ENCODE data around the gene POLR2L. TPM values are rescaled to one million over a fixed set of nuclear protein-coding genes. Genes with fewer than 3 reads are reported as not detected.

The POLR2L gene
- total and polyA plus RNA-seq, 2 of the 13 experiments (the other 11 are each of a cell fraction or from before 2014, with no cell fraction given) = 104 to 114 TPM

DNA sequence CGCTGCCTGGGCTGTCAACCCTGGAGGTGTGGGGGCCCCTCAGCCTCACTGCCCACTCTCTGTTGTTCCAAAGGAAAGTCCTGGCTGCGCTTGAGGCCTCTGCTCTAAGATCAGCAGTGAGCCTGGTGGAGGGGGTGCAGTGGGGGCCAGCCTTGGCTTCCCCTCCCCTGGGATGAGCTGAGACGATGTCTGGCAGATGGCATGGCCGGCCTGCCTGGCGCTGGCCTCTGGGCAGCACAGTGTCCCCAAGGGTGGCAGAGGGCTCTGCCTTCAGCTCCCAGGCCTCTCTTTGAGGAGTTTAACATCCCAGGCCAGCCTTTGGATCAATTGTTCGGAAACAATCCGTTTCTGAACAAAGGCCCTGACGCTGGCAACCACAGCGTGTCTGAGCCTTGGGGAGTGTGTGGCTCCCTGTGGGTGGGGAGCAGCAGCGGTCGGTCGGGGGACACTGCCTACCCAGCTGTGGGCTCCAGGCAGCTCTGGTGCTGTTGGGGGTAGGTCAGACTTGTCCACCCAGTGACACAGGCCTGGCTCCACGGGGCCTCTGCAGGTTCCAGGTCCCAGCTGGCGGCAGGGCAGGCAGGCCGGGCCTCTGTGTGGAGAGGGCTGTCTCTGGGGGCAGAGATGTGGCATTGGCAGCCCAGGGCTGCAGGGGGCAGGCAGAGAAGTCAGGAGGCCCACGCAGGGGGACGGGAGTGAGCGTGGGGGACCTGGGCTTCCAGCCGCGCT, 12.4 kb upstream of the POLR2L start (continued):
- TF ChIP-seq HCFC1 (IDR thresholded peaks at IDR 0.05; ENCODE audit: low read depth, low read length) (no peak), ZKSCAN1 (IDR thresholded peaks at IDR 0.05; ENCODE audit: low read length) (no peak), PRDM10 (CRISPR knock-in tag; IDR thresholded peaks at IDR 0.05; ENCODE audit: low read depth) (no peak), EP300 (IDR thresholded peaks at IDR 0.05; ENCODE audit: low read depth in 2 of 2, low read length in 2 of 2) (no peak), EP300 (CRISPR knock-in tag; IDR thresholded peaks at IDR 0.05; ENCODE audit: borderline replicate concordance) (no peak), ZNF552 (CRISPR knock-in tag; IDR thresholded peaks at IDR 0.05; ENCODE audit: borderline replicate concordance) (no peak), ZNF20 (CRISPR knock-in tag; IDR thresholded peaks at IDR 0.05) (no peak)

DNA sequence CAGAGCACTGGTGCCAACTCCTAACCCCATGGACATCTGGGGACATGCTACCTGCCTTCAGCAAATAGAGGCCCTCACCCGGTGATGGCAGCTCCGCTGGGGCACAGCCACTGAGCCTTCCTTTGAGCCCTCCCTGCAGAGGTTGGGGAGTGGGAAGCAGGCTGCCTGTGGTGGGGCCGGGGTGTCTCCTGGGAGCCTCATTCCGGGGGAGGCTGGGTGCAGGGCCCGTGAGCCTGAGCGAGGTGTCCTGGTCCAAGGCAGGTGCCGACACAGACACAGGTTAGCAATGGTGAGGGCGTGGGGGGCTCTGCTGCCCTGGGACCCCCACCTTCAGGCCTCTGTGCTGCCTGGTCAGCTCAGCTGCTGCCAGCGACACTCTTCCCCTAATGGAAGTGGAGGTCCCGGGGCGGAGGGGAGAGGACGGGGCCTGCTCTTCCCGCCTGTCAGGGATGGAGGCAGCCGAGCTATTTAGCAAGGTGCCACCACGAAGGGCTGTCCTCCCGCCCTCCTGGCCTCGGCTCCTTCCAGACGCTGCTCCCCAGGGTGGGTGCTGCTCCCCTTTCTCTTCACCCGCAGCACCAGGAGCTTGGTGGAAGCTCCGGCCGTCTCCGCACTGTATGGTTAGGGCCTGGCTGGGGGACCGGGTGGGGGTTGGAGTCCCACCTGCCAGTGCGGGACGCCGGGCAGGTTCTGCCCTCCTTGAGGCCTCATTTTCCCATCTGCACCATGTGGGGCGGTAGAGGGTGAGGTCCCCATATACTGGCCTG, 11.5 kb upstream of the POLR2L start:
- H3K36me3 ChIP-seq (replicated peaks in 1 of 2; ENCODE audit: control insufficient read depth in 1 of 2, insufficient read depth in 2 of 2, low read length in 2 of 2) = no peaks in the 10 kb centered on the region; a peak in 2 of 5 replicates
- H3K9me3 ChIP-seq (ENCODE audit: low read length) = no peaks in the 10 kb centered on the region
- no peak overlapping the region for H3K9ac ChIP-seq (ENCODE audit: insufficient read depth, low read depth, low read length)
- ATAC-seq (no peak), DNase-seq (ENCODE audit: low spot score) (no peak), FAIRE-seq (no peak)
- WGBS (ENCODE audit: low lambda C conversion rate) = 97% methylated on average over 12 of the region's 27 CpGs
- no peaks in the 10 kb centered on the region; the same call in 1 of the 2 replicates for H4K20me1 ChIP-seq (ENCODE audit: insufficient read depth, low read length)
- ChIA-PET CTCF (ENCODE audit: low intra/inter-chr PET ratio, low total read pairs) (no interaction called here), POLR2A (interaction anchor here (1.7 kb wide), 1 partner anchor 28 kb away, joined by 4 read pairs; no protein-coding TSS in a partner anchor)
- no peaks in the 10 kb centered on the region for H3K79me2 ChIP-seq (ENCODE audit: insufficient read depth, low read length)
- H2AFZ ChIP-seq (ENCODE audit: low read length) = no peak overlapping the region
- intact Hi-C loops (cut with micrococcal nuclease; ENCODE audit: unreplicated experiment) = no loop called here
- H3K4me3 ChIP-seq (replicated peaks in 1 of 3; ENCODE audit: insufficient read depth in 1 of 3, low read depth in 2 of 3, low read length in 3 of 3) = no peak overlapping the region
- no peaks in the 10 kb centered on the region for H3K27me3 ChIP-seq (ENCODE audit: control insufficient read depth in 1 of 2, insufficient read depth in 2 of 2, low read length in 2 of 2)
- in situ Hi-C loops (cut with HindIII; ENCODE audit: extremely low pct_ligation_motif_present, low pct_unique_long_range_greater_than_20kb) = no loop called here
- H3K4me2 ChIP-seq (ENCODE audit: low read depth, low read length) = no peak overlapping the region
- no TSS peak for BruUV-seq (replicated peaks)
- H3K4me1 ChIP-seq (ENCODE audit: insufficient read depth, low read length) = no peaks in the 10 kb centered on the region
- H3K27ac ChIP-seq (ENCODE audit: extremely low read length, insufficient read depth, low read length) = no peak overlapping the region
- TF ChIP-seq ZNF639 (CRISPR knock-in tag; conservative IDR thresholded peaks at IDR 0.05) (no peak), SALL2 (CRISPR knock-in tag; IDR thresholded peaks at IDR 0.05) (no peak), MED13 (CRISPR knock-in tag; IDR thresholded peaks at IDR 0.05) (no peak), AGO2 (optimal IDR thresholded peaks at IDR 0.05; ENCODE audit: low read depth, low read length) (no peak)
- TF ChIP-seq, protein P1, sequence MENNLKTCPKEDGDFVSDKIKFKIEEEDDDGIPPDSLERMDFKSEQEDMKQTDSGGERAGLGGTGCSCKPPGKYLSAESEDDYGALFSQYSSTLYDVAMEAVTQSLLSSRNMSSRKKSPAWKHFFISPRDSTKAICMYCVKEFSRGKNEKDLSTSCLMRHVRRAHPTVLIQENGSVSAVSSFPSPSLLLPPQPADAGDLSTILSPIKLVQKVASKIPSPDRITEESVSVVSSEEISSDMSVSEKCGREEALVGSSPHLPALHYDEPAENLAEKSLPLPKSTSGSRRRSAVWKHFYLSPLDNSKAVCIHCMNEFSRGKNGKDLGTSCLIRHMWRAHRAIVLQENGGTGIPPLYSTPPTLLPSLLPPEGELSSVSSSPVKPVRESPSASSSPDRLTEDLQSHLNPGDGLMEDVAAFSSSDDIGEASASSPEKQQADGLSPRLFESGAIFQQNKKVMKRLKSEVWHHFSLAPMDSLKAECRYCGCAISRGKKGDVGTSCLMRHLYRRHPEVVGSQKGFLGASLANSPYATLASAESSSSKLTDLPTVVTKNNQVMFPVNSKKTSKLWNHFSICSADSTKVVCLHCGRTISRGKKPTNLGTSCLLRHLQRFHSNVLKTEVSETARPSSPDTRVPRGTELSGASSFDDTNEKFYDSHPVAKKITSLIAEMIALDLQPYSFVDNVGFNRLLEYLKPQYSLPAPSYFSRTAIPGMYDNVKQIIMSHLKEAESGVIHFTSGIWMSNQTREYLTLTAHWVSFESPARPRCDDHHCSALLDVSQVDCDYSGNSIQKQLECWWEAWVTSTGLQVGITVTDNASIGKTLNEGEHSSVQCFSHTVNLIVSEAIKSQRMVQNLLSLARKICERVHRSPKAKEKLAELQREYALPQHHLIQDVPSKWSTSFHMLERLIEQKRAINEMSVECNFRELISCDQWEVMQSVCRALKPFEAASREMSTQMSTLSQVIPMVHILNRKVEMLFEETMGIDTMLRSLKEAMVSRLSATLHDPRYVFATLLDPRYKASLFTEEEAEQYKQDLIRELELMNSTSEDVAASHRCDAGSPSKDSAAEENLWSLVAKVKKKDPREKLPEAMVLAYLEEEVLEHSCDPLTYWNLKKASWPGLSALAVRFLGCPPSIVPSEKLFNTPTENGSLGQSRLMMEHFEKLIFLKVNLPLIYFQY (CRISPR knock-in tag; IDR thresholded peaks at IDR 0.05; ENCODE audit: borderline replicate concordance) = no peak
